ENCODE measurements around the gene UCP3.

UCP3 gene

DNA sequence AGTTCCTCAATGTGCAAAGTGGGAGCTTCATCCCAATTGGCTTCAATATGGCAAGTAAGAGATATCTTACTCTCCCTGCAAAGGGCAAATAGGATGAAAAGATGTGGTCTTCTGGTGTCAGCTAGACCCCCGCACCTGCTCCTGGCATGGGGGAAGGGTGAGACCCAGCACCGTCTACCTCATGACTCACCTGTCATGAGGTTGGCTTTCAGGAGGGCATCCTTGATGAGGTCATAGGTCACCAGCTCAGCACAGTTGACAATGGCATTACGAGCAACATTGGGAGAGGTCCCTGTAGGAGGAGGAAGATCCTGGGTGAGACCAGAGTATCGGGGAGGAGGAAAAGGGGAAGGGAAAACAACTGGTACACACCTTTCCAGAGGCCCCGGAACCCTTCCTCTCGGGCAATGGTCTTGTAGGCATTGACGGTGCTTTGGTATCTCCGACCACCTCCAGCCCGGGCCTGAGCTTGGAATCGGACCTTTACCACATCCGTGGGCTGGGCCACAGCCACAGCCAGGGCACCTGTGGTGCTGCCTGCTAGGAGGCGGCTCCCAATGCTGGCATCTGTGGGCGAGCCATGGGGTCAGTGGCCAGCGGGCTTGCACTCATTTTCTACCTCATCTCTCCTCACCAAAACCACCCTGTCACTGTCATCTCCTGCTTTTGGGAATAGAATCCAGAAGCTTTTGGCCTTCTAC is 32.3 kb downstream of the UCP3 start:
- DNase-seq: no peak

- no peak for DNase-seq
These were observed 33.5 kb downstream of the UCP3 start for GRCh38 chr11:73975479-73975757.

DNA sequence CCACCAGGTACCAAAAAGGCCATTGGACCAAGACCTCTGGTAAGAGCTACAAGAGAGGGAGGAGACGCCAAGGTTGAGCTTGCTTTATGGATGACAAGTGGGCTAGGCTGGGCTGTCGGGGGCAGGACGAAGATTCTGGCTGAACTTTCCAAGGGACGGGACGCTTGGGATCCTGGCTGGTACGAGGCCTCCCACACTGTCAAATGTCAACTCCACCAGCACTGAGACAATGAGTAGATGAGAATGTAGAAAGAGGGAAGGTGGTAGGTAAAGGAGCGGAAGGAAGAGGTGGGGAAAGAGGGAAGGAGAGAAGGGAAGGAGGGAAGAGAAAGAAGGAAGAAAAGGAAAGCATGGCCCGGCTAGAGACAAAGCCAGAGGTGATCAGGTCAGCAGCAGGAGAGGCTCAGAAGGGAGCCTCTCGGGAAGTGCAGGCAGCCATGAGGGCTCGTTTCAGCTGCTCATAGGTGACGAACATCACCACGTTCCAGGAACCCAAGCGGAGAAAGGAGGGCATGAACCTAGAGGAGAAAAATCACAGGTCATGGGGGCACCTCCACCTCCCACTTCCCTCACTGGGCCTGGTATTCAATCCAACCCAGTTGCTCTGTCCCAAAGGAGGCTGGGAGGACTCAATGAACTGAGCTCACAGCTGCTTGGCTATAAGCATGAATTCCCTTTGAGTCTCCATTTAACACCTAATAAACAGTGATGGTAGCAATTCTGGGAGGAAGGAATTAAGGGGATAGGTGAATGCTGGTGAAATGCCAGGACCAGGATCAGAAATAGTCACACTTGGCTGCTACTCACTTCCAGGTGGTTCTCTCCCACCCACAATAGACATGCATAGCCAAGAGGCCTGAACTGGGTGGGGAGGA is 34.0 kb downstream of the UCP3 start:
- DNase-seq: no peak

DNA sequence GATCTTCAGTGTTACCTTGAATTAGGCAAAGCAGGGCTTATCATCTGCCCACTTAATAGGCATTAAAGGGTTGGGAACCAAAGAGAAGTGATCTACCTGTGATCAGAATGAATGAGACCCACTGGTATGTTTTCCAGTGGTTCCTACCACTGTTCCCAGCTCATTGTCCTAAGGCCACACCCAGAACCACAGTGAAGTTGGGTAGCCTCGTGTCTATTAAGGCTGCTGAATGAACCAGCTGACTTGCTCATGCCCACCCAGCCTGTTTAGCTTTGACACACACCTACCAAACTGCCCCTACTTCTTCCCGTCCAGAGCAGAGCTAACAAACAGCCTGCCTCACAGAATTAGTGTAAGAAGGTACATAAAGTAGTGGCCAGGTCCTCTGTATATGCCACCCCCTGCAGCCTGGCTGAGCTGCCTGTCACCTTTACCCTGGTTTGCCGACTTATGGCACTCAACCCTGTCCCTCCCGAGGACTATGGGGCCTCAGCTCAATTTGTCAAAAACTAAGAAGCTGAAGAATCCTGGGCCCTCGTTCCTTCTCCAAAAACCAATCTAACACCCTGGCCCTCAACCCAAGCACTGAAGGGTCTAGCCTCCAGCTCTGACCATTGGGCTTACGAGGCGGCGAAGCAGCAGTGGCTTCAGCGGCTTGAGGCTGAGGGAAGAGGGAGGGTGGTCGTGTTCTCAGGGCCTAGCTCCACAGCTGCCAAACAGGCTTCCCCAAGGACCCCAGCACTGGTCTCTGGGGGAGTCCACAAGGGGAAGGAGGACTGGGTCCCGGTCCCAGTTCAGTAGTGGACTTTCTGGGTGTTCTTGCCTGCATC is 36.0 kb downstream of the UCP3 start:
- DNase-seq: no peak

DNA sequence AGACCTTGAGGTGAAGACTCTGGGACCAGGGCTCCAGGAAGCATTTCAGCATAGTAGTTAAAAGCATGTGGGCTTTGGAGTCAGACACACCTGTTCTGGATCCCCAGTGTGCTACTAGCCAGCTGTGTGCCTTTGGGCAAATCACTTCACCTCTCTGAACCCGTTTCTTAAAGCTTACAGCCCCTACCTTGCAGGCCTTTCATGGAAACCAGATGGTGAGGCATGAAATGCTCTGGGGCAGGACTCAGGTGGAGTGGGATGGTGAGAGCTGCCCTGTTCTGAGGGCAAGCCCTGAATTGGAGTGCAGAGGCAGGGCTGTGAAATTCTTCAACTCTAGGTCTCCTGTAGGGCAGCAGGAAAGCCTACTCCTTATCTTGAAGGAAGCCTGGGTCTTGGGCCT is 36.7 kb downstream of the UCP3 start:
- no peak for DNase-seq

DNA sequence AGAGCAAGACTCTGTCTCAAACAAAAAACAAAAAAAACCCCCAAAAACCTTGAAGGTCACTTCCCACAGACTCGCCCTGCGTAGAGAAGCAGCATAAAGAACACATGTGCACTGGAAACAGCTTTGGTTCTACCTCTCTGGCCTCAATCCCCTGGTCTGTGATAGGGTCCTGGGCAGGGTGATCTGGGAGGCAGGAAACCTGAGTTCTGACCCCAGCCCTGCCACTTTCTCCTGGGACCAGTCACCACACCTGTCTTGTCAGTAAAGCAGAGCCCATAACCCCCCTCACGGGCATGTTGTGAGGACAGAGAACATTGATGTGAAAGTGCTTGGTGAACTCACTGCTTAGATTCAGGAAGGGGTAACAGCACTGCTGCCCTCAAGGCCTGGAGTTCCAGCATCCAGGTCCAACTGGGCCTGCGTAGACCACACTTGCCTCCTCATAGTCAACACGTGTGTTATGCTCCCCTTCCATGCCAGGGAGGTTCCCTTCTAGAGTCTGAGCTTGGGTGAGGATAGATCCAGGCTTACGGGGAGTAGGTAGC is 37.6 kb downstream of the UCP3 start:
- no peak for DNase-seq

GRCh38 chr11:73969991-73970800 is 38.7 kb downstream of the UCP3 start:
- DNase-seq: no peak

GRCh38 chr11:73969091-73969490 is 39.8 kb downstream of the UCP3 start:
- DNase-seq: no peak

- no peak for DNase-seq
These were observed 40.4 kb downstream of the UCP3 start for GRCh38 chr11:73968356-73968966.

DNA sequence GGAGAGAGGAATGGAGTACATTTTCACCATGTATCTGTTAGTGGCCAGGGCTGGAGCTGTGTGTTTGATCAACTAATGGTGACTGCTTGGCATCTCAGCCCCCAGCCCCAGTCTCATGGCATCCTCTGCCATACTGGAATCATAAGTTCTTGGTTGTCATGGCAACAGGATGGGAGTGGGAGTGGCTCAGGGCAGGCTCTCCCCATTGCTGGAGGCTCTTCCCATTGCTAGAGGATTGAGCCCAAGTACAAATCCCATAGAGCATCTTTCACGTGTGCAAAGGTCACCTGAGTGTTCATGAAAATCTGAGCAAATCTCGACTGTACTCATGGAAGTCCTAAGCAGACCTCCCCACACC is 43.1 kb downstream of the UCP3 start:
- no peak for DNase-seq

- no peak for DNase-seq
These were observed 43.7 kb downstream of the UCP3 start for GRCh38 chr11:73965076-73965763.

GRCh38 chr11:73963861-73964260 is 45.0 kb downstream of the UCP3 start:
- no peak for DNase-seq

DNA sequence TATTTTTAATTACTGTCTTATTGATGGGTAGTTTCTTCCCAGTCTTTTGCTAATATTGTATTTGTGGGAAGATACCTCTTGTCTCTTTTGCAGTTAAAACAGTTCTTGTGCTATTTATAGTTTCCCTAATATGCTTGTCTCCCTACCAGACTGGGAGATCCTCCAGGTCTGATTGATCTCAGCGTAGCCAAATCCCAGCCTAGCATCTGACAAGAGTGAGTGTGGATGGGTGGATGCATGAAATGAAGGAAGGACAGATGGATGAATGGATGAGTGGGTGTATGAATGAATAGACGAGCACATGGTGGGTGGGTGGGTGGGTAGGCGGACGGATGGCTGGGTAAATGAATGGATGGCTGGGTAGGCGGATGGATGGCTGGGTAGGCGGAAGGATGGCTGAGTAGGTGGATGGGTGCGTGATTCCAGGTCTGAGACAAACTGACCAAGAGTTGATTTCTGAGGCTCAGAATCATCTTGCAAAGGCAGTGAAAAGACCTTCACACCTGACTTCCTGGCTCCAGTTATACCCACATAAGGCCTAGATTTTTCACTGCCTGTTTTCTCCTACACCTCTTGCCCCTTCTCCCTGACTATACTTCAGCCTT is 46.7 kb downstream of the UCP3 start:
- no peak for DNase-seq

DNA sequence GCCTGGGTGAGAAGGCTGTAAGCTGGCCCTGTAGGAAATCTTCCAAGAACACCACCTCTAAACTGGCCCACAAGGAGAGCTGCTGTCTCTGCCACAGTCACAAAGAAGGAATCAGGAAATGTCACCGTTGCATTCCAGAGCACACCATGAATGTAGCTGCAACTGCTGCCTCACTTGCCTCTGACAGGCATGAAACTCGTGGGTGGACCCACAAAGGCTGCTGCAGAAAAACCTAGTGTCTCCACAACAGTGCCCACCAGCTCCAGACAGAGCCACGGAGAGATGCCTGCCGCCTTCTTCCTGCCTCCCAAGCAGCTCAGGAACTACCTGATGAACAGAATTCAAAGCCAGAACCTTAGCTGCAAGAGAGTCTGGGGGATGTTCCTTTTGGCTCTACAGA is 47.6 kb downstream of the UCP3 start:
- DNase-seq: no peak

GRCh38 chr11:73958521-73959141 is 50.3 kb downstream of the UCP3 start:
- no peak for DNase-seq

- DNase-seq: no peak
These were observed 51.1 kb downstream of the UCP3 start for GRCh38 chr11:73957654-73958361.

DNA sequence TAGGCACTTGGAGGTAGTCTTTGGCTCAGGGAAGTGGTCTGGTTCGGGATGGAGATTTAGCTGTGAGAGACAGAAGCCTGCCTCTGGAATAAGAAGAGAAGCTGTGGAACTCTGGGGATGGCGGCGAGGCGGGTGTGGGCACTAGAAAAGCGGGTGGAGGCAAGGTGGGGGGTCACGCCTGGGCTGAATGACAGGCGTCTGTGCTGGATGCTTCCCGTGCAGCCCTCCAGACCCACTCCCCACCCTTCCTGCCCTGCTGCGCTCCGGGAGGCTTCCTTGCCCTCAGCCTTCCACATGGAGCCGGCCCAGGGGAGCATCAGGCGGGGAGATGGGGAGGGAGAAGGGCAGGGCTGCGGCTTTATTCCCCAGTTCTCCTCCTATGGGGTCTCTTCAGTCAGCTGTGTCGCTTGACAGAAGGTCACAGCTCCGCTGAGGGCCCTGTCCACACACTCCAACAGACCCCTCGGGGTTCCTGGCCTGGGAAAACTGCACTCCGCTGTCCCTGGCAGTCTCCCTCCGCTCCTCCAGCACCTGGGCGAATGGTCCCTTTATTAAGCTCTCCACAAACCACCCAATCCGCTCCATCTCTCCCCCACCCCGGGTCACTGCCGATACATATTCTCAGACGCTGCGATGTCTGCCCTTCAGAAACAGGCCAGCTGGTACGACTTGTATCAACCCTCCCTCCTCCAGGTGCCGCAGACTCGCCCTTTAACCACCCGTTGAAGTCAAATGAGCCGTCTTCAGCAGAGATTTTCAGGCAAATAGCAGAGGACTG is 51.8 kb downstream of the UCP3 start:
- DNase-seq: no peak

- no peak for DNase-seq
These were observed 57.1 kb downstream of the UCP3 start for GRCh38 chr11:73951797-73952196.

All from hippocampal formation (tissue), 2 donors.